GM18508 (cell line): ENCODE results near the gene KLHL29.

ENCODE experiments used
- ATAC-seq: cut with Tn5 transposase; IDR thresholded peaks from one replicate; pipeline ENCODE4 v1.9.1; 2021; ENCODE audit warnings: moderate number of reproducible peaks; ENCODE audit not compliant: insufficient read depth, unreplicated experiment

Gene KLHL29

DNA sequence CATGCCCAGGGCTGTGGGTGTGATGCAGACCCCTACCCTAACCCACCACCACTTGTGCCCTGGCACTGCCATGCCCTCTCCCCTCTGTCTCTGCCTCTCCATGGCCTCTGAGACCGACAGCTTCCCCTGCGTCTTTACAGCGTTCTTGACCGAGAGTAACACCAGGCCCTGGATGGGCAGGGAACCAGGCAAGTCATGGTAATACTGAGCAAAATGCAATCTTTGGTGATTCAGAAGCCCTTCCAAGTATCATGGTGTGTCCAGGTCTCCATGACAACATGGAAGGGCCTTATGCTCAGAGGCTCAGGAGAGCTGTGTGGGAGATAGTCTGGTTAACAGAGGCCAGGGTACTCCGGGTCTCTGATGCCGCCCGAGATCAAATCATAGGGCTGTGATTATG is 176.1 kb downstream of the KLHL29 start:
- ATAC-seq = no peak

DNA sequence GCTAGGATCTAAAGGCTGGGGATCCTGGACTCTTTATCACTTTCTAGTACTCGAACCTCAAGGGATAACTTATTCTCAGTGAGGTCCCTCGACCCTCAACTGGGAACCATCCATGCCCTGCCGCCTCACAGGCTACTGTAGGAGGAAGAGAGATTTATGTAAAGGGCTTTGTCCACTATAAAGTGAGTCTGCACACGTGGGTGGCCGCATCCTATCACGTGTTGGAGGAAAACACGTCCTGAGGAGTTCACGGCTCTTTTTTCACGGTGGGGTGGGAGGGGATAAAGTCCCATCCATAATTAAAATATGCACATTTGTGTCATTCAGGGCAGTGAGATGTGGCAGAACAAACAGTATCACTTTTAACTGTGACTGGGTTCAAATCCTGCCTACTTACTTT is 176.6 kb downstream of the KLHL29 start:
- no peak for ATAC-seq

DNA sequence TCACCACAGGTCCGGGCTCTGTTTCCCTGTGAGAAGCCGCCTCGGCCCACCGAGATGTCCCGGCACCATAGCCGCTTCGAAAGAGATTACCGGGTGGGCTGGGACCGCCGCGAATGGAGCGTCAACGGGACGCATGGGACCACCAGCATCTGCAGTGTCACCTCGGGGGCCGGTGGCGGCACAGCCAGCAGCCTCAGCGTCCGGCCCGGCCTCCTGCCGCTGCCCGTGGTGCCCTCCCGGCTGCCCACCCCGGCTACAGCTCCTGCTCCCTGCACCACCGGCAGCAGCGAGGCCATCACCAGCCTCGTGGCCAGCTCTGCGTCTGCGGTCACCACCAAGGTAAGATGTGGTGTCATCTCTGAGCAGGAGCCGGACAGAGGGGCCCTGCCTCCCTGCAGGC is 177.2 kb downstream of the KLHL29 start:
- no peak for ATAC-seq

DNA sequence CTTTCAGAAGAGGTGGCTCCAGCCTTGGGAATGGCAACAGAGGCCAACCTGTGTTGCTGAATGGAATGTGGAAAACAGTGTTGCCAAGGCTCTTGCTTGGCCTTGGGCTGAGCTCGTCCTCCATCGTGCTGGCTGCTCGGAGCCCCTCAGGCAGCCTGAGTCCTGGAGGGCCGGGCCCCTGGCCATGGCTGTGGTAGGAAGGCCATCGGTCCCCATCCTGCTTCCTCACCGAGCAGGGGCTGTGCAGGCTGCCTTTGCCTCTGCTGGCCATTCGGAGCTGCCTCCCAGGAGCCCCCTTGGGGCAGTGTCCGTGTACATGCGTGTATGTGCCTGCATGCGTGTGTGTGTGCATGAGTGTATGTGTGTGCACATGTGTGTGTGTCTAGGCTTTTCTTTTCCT is 178.2 kb downstream of the KLHL29 start:
- no peak for ATAC-seq

- ATAC-seq = no peak
These were observed 179.0 kb downstream of the KLHL29 start for GRCh38 chr2:23563673-23564614.

DNA sequence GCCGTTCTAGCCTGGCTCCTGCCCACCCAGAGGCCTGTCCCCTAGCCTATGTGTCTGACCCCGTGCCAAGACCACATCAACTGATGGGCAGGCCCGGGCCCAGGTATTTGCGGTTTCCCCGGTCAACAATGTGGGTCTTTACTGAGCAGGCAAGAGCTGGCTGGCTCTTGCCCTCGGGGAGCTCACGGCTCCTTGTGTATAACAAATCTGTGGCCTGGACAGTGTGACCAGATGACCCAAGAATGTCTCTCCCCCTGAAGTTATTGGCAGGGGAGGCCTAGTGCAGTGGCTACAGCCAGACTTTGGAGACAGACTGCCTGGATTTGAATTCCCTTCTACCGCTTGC is 179.6 kb downstream of the KLHL29 start:
- ATAC-seq = no peak

- ATAC-seq = no peak
These were observed 180.4 kb downstream of the KLHL29 start for GRCh38 chr2:23565374-23565773.

GRCh38 chr2:23565814-23566213 is 180.8 kb downstream of the KLHL29 start:
- ATAC-seq = no peak

- ATAC-seq = no peak
These were observed 181.5 kb downstream of the KLHL29 start for GRCh38 chr2:23566241-23567142.

DNA sequence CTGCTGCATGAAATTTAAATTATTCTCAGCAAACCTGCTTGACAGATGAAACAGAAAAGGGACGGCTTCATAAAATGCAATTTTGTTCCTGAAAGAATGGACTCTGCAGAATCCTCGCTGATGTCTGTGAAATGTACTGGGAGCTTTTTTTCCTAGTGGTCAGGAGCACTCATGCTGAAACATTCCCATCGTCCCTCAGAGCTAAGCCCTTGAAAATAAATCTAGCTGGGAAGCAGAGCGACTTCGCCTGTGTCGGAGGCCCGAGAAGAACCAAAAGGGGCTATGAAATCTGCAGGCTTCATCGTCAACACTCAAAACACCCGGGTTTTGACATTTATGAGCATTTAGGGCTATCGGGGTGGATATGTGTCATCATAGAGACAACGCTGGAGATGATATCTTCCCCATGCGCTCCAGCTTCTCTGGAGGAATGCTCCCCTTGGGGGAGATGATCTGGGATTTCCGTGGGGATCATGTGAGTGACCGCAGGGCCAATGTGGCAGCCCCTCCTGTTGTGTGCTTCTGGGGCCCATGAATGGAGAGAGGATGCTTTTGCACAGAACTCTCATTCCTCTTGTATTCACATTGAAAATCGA is 182.3 kb downstream of the KLHL29 start:
- ATAC-seq = no peak

- ATAC-seq = no peak
These were observed 183.2 kb downstream of the KLHL29 start for GRCh38 chr2:23568211-23568610.

GRCh38 chr2:23568626-23569190 is 183.7 kb downstream of the KLHL29 start:
- no peak for ATAC-seq

- ATAC-seq = no peak
These were observed 184.9 kb downstream of the KLHL29 start for GRCh38 chr2:23569761-23570365.

DNA sequence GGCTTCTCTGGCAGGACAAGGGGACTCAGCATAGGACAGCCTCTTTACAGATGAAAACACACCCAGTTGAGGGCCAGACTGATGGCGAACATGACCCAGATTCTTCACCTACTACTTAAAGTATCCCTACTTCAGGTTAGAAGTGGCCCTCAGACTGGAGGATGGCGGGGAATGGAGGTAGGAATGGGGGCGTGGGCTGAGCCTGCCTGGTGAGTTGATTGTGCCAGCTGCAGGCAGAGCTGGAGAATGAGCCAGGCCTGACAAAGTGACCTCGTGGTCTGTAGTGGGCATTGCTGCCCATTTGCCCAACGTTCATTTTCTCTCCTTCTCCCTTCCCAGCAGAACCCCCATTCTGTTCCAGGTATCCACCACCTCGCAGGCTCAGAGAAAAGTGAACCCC is 186.1 kb downstream of the KLHL29 start:
- no peak for ATAC-seq

DNA sequence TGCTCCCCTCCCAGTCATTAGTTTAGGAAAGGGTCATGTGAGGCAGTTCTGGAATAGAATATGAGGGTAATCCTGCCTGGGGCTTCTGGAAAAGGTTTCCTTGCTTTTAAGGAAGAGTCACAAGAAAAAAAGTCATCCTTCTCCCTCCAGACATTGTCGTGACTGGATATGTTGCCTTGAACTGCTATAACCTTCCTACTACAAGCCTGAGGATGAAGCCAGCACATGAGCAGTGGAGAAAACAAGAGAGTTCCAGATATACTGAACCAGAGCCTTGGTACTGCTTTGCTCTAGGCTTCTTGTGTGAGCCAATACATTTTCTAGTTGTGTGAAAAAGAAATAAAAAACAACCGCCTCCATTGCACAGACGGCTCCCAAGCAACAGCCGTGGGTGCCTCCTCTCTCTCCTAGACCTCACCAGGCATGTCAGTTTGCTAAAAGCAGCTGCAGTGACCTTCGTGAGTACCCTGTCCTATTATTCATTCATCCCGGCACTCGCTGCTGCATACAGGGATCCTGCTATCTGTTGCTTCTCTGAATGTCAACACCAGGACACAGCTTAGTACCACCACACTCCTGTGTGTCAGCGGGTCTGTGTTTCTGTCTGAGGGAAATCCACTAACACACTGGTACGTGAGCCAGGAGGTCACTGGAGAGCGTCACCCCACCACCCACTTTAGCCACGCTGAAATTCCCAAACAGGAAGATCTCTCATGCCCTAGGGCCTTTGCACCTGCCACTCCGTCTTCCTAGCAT is 186.7 kb downstream of the KLHL29 start:
- ATAC-seq = no peak

DNA sequence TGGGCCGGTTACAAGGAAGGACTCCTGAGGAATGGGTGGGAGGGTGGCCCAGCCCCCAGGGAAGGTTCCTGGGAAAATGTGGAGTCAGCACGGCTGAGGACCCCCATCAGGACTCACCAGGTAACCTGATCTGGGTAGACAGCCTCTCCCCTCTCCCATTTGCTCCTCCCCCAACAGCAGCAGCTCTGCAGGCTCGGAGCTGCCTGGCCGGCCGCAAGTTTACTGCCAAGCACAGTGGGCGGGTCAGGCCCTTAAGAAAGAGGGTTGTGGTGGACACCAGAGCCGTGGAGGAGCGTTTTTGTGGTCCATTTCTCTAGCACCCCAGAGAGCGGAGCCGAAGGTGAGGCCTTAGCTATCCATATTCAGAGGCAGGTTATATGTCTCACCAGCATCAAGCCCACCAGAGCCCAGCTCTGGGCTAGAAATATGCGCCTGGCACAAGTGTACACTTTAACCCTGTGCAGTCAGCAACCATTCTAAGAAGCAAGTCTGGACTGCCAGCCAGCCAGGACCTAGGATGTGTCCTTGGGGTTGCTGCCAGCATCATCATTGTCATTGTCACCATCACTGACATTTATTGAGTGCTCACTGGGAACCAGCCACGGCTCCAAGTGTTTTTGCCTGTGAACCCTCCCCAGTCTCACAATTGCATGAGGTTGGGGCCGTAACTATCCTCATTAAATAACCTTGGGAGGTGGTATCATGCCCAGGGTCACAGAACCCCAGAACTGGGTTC is 190.1 kb downstream of the KLHL29 start:
- ATAC-seq = no peak

GRCh38 chr2:23578964-23579671 is 194.1 kb downstream of the KLHL29 start:
- no peak for ATAC-seq

GRCh38 chr2:23579674-23580073 is 194.7 kb downstream of the KLHL29 start:
- ATAC-seq = no peak
